ENCODE measurements around the gene RANGAP1. TPM values are rescaled to one million over a fixed set of nuclear protein-coding genes. Genes with fewer than 3 reads are reported as not detected.
A peak's percentile ranks its signal among the peaks of the same experiment; 100 is the strongest.

The RANGAP1 gene
- total and polyA plus RNA-seq, 2 of the 13 experiments (the other 11 are each of a cell fraction or from before 2014, with no cell fraction given), result 51.8 to 83.9 TPM

- TF ChIP-seq PBX3 (CRISPR knock-in tag; IDR thresholded peaks at IDR 0.05; ENCODE audit: borderline replicate concordance) (0 out of 2 replicates have a peak, but pooled peaks have one; percentile 40), ZNF10 (CRISPR knock-in tag; IDR thresholded peaks at IDR 0.05; ENCODE audit: borderline replicate concordance, low read depth) (no peak), MXD3 (CRISPR knock-in tag; IDR thresholded peaks at IDR 0.05) (peak; percentile 76), ZNF713 (CRISPR knock-in tag; IDR thresholded peaks at IDR 0.05) (no peak), MAZ (IDR thresholded peaks at IDR 0.05; ENCODE audit: borderline replicate concordance, low read depth, low read length) (no peak), MAZ (CRISPR knock-in tag; IDR thresholded peaks at IDR 0.05; ENCODE audit: low read depth) (peak; percentile 74; the same call in 1 of the 2 replicates), BCL3 (CRISPR knock-in tag; IDR thresholded peaks at IDR 0.05) (no peak), CHD2 (IDR thresholded peaks at IDR 0.05; ENCODE audit: low read depth, low read length) (0 out of 2 replicates have a peak, but pooled peaks have one; percentile 15), ZNF318 (CRISPR knock-in tag; IDR thresholded peaks at IDR 0.05) (no peak), ZNF124 (CRISPR knock-in tag; IDR thresholded peaks at IDR 0.05) (0 out of 2 replicates have a peak, but pooled peaks have one; percentile 59), MXD4 (CRISPR knock-in tag; IDR thresholded peaks at IDR 0.05) (peak; percentile 87), RNF219 (CRISPR knock-in tag; IDR thresholded peaks at IDR 0.05) (no peak), BRCA1 (CRISPR knock-in tag; IDR thresholded peaks at IDR 0.05) (peak; percentile 65; the same call in 1 of the 2 replicates), MBD4 (IDR thresholded peaks at IDR 0.05; ENCODE audit: borderline replicate concordance, low read length) (no peak)
Observed at GRCh38 chr22:41301085-41302020, 15.4 kb upstream of the RANGAP1 start, which contains the start of gene ZC3H7B (continued).
